Fibroblast of lung (primary cell): Measurements from ENCODE around the gene CCDC50.

Experiments used
- EZH2 ChIP-seq: IDR thresholded peaks from 2 replicates; pipeline ENCODE4 v1.5.1; 2012; ENCODE audit warnings: low read length, control low read depth, mild to moderate bottlenecking; ENCODE audit errors: missing control alignments
- TF ChIP-seq, protein P1 (sequence below), 2 donors: IDR thresholded peaks in 1 of 2; conservative IDR thresholded peaks in 1 of 2; 1 replicate in 1 of 2; 2 replicates in 1 of 2; pipeline ENCODE4 v1.5.1; 2011 to 2012; ENCODE audit warnings: low read length in 2 of 2, control low read depth in 1 of 2, inconsistent platforms in 1 of 2, low read depth in 1 of 2, mild to moderate bottlenecking in 1 of 2

DNA sequence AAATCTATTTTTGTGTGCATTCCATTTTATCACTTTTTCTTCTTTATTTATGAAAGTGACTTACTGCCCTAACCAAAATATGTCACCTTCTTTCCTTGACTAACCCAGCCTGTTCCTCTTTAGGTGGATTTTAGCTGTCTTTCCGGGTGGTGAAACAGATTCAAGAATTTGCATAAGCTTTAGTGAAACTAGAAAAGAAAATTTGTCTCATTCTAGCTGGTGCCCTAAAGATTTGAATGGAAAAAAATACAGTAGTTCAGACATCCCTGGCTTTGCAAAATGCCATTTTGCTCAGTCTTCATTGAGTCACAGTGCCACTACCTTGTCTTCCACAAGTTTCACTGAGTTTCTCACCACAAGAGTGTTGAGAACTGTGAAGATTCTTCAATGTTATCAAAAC, 28.2 kb upstream of the CCDC50 start:
- TF ChIP-seq, protein P1, sequence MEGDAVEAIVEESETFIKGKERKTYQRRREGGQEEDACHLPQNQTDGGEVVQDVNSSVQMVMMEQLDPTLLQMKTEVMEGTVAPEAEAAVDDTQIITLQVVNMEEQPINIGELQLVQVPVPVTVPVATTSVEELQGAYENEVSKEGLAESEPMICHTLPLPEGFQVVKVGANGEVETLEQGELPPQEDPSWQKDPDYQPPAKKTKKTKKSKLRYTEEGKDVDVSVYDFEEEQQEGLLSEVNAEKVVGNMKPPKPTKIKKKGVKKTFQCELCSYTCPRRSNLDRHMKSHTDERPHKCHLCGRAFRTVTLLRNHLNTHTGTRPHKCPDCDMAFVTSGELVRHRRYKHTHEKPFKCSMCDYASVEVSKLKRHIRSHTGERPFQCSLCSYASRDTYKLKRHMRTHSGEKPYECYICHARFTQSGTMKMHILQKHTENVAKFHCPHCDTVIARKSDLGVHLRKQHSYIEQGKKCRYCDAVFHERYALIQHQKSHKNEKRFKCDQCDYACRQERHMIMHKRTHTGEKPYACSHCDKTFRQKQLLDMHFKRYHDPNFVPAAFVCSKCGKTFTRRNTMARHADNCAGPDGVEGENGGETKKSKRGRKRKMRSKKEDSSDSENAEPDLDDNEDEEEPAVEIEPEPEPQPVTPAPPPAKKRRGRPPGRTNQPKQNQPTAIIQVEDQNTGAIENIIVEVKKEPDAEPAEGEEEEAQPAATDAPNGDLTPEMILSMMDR (conservative IDR thresholded peaks at IDR 0.05 in 1 of 2, IDR thresholded peaks at IDR 0.05 in 1 of 2; ENCODE audit: low read depth in 1 of 2, low read length in 2 of 2) = no peak
- TF ChIP-seq EZH2 = no peak
